Mesothelial cell of epicardium (in vitro differentiated cells): Measurements from ENCODE around the gene PTPRR. TPM values are rescaled to one million over a fixed set of nuclear protein-coding genes. Genes with fewer than 3 reads are reported as not detected.

Source experiments
- DNase-seq, 2 experiments: peaks; one replicate each; pipeline ENCODE4 v3.0.0; 2021; ENCODE audit warnings: low spot score in 2 of 2; ENCODE audit not compliant: unreplicated experiment in 2 of 2
- H3K27ac Mint-ChIP-seq: 2 replicates; pipeline ENCODE4 v1.8.0; 2021; ENCODE audit warnings: mixed read lengths
- H3K27me3 Mint-ChIP-seq: 2 replicates; pipeline ENCODE4 v1.8.0; 2021; ENCODE audit warnings: low read depth, mixed read lengths
- H3K36me3 Mint-ChIP-seq: 2 replicates; pipeline ENCODE4 v1.8.0; 2021; ENCODE audit warnings: mixed read lengths
- H3K4me1 Mint-ChIP-seq: 2 replicates; pipeline ENCODE4 v1.8.0; 2021; ENCODE audit warnings: mixed read lengths
- H3K4me3 Mint-ChIP-seq: 2 replicates; pipeline ENCODE4 v1.8.0; 2021; ENCODE audit warnings: mild to moderate bottlenecking, moderate library complexity, mixed read lengths
- H3K9me3 Mint-ChIP-seq: 2 replicates; pipeline ENCODE4 v1.8.0; 2021; ENCODE audit warnings: mixed read lengths
- total RNA-seq: library from RNA; stranded (reverse); gene quantifications from 3 replicates; pipeline ENCODE4 v1.2.1, GENCODE V29; 2021
- TF ChIP-seq, protein P1 (sequence below): fragments of 200-600 bp; sonication (generic); IDR thresholded peaks from one replicate; pipeline ENCODE4 v1.5.0; 2021; ENCODE audit warnings: antibody characterized with exemption; ENCODE audit not compliant: unreplicated experiment

PTPRR gene
- total RNA-seq, 1 donor from 2014 or later, result 0.38 TPM

DNA sequence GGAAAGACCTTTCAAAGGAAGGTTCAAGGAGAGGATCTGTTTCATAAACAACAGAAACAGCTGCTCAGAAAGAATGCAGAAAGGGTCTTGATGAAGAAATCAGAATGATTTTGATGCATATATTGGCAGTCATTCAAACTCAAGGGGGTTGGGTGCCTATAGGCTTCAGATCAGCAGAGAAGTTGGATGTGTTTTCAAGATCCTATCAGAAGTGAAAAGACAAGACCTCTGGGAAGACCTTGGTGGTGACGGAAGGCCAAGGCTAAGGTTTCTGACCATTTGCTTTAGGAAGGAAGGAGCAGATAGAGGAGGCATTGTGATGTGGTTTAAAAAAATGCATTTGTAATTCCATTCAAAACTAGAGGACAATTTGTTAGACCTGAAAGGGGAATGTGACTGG is 268.1 kb downstream of the PTPRR start:
- TF ChIP-seq, protein P1, sequence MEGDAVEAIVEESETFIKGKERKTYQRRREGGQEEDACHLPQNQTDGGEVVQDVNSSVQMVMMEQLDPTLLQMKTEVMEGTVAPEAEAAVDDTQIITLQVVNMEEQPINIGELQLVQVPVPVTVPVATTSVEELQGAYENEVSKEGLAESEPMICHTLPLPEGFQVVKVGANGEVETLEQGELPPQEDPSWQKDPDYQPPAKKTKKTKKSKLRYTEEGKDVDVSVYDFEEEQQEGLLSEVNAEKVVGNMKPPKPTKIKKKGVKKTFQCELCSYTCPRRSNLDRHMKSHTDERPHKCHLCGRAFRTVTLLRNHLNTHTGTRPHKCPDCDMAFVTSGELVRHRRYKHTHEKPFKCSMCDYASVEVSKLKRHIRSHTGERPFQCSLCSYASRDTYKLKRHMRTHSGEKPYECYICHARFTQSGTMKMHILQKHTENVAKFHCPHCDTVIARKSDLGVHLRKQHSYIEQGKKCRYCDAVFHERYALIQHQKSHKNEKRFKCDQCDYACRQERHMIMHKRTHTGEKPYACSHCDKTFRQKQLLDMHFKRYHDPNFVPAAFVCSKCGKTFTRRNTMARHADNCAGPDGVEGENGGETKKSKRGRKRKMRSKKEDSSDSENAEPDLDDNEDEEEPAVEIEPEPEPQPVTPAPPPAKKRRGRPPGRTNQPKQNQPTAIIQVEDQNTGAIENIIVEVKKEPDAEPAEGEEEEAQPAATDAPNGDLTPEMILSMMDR, result no peak
- no peaks in the 10 kb centered on the region for H3K36me3 Mint-ChIP-seq
- H3K9me3 Mint-ChIP-seq, result no peaks in the 10 kb centered on the region
- DNase-seq, result no peak
- no peak overlapping the region for H3K4me3 Mint-ChIP-seq
- H3K27me3 Mint-ChIP-seq, result no peaks in the 10 kb centered on the region
- H3K4me1 Mint-ChIP-seq, result peaks cover 2% of the 10 kb centered on the region
- H3K27ac Mint-ChIP-seq, result no peak overlapping the region

DNA sequence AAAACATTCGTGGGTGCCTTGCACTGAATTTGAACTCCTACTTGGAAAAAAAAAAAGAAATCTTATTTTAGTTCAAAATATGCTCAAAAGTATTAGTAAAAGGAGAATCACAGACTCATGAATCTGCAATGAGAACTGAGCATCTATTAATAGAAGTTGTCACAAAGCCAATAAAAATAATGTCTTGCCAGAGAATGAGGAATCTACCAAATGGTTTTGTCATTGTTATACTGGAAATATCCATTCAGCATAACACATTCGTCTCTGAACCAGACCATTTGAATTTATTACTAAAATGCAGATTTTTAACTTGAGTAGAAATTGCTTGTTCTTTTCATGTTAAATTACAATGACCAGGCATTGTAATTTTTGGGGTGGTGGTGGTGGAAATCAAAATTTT is 271.7 kb downstream of the PTPRR start:
- Mint-ChIP-seq H3K4me1 (peaks cover 25% of the 10 kb centered on the region), H3K27ac (no peak overlapping the region), H3K4me3 (no peak overlapping the region), H3K36me3 (no peaks in the 10 kb centered on the region), H3K27me3 (no peaks in the 10 kb centered on the region), H3K9me3 (no peaks in the 10 kb centered on the region)
- TF ChIP-seq, protein P1, result no peak
- DNase-seq, result no peak

DNA sequence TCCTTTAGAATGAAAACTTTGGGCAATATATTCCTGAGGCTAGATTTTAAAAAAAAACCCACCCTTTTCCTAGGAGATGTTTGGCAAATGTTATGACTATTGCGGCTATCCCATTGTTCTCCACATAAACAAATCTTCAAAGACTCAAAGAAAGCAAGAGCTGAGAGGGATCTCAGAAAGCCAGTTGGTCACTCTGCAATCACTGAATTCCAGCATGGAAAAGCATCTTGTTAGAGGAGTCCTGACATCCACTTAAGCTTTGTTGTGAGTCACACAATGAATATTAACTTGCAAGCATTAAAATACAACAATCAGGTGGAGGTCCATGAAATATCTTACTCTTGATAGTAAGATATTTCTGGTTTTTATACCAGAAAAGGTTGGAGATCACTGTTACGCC is 272.3 kb downstream of the PTPRR start:
- Mint-ChIP-seq H3K27me3 (no peaks in the 10 kb centered on the region), H3K4me1 (peaks cover 25% of the 10 kb centered on the region), H3K4me3 (no peak overlapping the region), H3K9me3 (no peaks in the 10 kb centered on the region), H3K27ac (no peak overlapping the region), H3K36me3 (no peaks in the 10 kb centered on the region)
- TF ChIP-seq, protein P1, result no peak
- DNase-seq, result no peak

DNA sequence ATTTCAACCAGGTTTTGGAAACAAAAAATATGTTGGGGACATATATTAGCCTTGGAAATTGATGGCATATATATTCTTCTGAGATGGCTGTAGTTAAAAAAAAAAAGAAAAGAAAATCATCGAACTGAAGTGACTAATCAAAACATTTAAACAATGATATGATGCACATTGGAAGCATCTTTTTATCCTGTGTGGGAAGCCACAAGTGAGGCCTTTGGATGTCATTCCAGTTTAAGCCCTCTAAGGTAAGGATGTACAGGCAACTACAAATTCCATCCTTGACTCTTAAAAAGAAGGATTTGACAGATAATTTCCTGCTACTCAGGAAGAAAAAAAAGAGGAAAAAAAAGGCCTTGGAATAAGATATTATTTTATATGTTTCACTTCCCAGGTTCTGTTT is 273.7 kb downstream of the PTPRR start:
- no peak overlapping the region for H3K4me3 Mint-ChIP-seq
- H3K4me1 Mint-ChIP-seq, result peaks cover 25% of the 10 kb centered on the region
- peak overlapping the region; percentile 94 for H3K27ac Mint-ChIP-seq
- H3K27me3 Mint-ChIP-seq, result no peaks in the 10 kb centered on the region
- TF ChIP-seq, protein P1, result no peak
- H3K36me3 Mint-ChIP-seq, result no peaks in the 10 kb centered on the region
- H3K9me3 Mint-ChIP-seq, result no peaks in the 10 kb centered on the region
- DNase-seq, result no peak

DNA sequence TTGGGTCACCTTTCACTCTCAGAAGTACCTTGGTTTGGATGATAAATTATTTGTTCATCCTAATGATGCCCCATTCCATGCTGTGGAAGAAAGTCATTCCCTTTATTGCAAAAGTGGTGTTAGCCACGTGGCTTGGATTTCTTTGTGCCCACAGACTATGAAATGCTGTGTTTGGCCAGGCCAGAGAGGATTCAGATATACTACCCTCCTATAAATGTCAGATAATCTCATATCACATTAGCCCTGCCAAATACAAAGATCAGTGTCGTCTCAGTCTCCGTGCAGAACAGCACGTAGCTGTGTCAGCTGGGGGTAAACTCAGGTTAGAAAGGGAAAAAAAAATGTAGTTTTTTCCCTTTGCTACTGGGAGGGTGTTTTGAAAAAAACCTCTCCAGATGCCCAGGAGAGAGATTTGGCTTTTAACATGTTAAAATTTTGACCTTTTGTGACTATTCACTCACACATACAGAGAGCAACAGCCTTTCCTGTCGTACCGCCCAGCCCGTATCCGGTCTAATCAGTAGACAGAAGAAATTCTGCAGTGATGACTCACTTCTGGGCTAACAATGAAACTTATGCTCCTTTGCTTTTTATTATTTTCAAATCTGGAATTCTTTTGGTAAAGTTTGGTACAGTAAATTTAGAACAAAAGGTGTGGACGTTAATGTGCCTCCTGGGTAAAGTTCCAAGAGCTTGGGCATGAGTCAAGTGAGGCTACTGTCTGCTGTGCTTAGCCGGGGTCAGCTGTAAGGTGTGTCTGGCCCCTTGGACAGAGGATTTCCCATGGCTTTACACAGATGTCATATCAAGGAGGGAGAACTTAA is 274.8 kb downstream of the PTPRR start:
- H3K27me3 Mint-ChIP-seq, result no peaks in the 10 kb centered on the region
- DNase-seq, result no peak
- TF ChIP-seq, protein P1, result no peak
- H3K4me3 Mint-ChIP-seq, result peak overlapping the region; percentile 31
- H3K36me3 Mint-ChIP-seq, result no peaks in the 10 kb centered on the region
- H3K27ac Mint-ChIP-seq, result peak overlapping the region; percentile 94
- H3K4me1 Mint-ChIP-seq, result peaks cover 25% of the 10 kb centered on the region
- H3K9me3 Mint-ChIP-seq, result no peaks in the 10 kb centered on the region
